ENCODE data around the gene MELK.
A peak's percentile ranks its signal among the peaks of the same experiment; 100 is the strongest.

The MELK gene

GRCh38 chr9:36584620-36585460 lies 12.1 kb downstream of the MELK start:
- DNase-seq: no peak

DNA sequence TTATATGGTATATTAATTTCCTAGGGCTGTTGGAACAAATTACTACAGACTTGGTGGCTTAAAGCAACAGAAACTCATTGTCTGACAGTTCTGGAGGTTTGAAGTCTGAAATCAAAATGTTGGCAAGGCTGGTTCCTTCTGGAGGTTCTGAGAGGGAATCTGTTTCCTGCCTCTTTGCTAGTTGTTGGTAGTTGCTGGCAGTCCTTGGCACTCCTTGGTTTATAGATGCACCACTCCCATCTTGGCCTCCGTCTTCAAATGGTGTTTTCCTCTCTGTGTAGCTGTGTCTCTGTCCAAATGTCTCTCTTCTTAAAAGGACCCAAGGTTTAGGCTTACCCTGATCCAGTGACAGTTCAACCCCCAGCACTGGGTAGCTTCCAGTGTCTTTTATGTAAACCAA lies 17.5 kb downstream of the MELK start:
- no peak for DNase-seq

DNA sequence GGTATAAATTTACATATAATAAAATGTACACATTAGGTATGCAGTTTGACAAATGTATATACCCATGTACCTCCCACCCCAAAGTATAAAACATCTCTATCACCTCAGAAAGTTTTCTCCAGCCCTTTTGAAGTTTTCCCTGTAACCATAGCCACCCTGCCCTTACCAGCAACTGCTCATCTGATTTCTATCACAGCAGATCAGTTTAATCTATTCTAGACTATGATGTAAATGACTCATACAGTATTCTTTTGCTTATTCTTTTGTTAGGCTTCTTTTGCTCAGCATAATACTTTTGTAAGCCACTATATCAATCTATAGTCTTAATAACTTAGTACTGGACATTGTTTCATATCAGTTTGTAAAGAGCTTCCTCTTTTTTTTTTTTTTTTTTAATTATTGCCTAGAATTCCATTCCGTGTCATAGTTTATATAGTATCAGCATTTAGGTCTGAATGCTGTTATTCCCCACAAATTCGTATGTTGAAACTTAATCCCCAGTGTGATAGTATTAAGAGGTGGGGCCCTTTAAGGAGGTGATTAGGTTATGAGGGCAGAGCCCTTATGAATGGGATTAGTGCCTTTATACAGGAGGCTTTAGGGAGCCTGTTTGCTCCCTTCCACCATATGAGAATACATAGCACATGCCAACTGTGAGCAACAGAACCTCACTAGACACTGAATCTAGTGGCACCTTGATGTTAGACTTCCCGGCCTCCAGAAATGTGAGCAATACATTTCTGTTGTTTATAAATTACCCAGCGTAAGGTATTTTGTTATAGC lies 20.3 kb downstream of the MELK start:
- no peak for DNase-seq

- no peak for DNase-seq
Measured at GRCh38 chr9:36594213-36594612, 21.5 kb downstream of the MELK start.

DNA sequence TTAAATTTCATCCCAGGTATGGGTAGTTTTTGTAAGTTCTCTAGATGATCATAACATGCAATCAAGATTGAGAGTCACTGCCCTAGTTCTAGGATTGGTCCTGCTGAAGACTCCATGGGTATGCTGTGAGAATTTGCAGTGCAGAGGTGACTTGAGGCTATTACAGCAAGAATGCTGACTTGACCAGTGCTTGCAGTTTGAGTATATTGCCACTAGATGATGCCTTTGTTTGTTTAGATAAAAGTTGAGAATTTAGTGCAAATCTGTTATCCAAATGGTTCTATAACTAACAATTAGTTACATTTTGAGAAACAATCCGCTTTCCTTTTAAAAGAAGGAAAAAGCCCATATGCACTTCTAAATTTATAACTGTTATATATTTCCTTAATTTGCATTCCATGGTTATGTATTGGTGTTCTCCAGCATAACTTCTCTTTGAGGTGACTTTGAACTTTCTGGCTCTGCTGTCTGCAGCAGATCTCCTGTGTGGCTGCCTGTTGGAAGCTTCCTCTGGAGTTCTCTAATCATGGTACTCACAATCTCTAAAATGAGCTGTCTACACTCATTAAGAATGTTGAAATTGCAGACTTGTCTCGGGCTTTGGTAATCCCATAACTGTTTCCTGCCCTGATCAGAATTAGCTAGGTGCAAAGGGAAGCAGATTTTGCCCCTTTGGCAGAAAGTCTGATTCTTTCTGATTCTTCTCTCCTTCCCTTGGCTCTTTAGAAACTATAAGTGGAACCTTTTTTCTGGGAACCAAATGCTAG lies 24.9 kb downstream of the MELK start:
- DNase-seq: peak; percentile 17 to 34

- DNase-seq: no peak
Measured at GRCh38 chr9:36598273-36598672, 25.6 kb downstream of the MELK start.

- no peak for DNase-seq
Measured at GRCh38 chr9:36603006-36603405, 30.3 kb downstream of the MELK start.

- no peak for DNase-seq
Measured at GRCh38 chr9:36609306-36609705, 36.6 kb downstream of the MELK start.

DNA sequence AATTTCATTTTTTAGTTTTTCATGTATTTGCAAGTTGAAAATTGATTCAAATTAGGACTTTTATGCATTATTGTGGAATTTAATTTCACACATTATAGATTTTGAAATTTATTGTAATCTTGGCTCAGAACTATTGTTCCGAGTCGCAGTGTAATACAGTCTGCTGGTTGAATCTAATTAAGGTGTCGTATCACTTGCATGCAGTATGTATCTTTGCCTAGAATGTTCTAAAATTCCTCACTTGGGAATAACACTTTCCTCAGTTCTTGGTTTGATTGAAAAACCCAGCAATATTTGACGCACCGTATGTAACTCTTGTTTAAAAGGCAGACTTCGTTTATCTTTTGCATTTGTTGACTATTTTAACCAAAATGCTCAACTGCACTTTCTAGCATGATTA lies 49.4 kb downstream of the MELK start:
- no peak for DNase-seq

DNA sequence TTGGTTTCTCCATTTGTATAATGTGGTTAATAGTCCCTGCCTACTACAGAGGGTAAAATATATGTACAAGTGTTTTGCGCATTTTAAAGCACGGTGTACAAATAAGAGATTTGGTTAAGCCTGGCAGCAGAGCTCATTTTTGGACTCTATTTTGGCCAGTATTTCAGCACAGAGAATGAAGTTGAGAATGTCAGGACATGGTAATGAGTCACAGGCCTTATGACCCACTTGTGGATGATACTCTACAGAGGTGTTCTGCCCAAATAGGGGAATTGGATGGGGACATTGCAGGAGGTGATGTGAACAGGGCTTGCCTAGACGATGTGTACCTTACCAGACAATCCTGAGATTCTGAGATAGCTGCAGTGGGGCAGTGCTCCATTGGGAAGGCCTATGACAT lies 50.6 kb downstream of the MELK start:
- DNase-seq: no peak

- no peak for DNase-seq
Measured at GRCh38 chr9:36625006-36625615, 52.4 kb downstream of the MELK start.

GRCh38 chr9:36632892-36633291 lies 60.2 kb downstream of the MELK start:
- peak; percentile 15 to 32 for DNase-seq

- DNase-seq: no peak
Measured at GRCh38 chr9:36637491-36638270, 65.0 kb downstream of the MELK start.

DNA sequence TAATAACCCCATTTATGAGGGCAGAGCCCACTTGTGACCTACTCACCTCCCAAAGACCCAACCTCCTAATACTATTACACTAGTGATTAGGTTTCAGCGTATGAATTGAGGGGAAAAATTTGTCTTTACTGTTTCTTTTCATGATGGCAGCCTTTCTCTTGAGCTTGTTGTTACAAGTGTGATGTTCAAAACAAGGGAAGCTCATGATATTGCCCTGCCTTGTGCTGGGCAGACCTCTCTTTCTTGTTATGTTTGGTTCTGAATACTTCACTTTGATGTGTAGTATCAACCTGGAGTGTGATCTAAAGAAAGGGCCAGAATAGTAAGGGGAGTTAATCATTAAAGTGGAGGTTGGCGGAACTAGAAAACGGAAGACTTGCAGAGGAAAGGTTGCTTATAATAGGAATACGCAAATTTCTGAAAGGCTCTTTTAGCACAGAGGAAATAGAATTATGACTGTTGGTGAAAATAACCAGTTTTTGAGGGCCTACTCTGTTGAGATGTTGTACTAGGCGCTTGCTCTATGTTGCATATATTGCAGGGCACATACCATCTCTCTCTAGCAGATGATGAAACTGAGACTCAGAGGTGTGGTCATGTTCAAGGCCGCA lies 68.2 kb downstream of the MELK start:
- DNase-seq: no peak

- DNase-seq: no peak
Measured at GRCh38 chr9:36642817-36643216, 70.1 kb downstream of the MELK start.

DNA sequence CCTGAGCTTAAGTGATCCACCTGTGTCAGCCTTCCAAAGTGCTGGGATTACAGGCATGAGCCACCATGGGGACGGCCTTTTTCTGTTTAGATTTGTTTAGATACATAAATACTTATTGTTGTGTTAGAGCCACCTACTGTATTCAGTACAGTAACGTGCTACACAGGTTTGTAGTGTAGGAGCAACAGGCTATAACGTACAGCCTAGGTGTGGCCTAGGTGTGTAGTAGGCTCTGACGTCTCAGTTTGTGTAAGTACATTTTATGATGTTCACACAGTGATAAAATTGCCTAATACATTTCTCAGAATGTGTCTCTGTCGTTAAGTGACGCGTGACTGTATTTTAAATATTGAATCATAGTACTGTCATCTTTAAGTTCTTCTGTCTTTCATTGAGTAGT lies 84.1 kb downstream of the MELK start:
- no peak for DNase-seq

- no peak for DNase-seq
Measured at GRCh38 chr9:36659500-36659899, 86.8 kb downstream of the MELK start.

- DNase-seq: no peak
Measured at GRCh38 chr9:36664806-36665205, 92.1 kb downstream of the MELK start.

DNA sequence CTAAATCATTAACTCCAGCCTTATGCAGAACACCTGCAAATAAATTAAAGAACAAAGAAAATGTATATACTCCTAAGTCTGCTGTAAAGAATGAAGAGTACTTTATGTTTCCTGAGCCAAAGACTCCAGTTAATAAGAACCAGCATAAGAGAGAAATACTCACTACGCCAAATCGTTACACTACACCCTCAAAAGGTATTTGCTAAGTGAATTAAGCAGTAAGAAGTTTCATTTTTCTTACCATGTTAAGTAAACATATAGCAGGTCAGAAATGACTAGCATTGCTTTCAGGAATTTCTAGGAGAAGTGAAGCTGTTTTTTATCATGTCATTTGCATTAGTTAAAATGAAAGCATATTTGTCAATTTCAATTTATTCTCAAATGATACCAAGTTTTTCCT lies 92.7 kb downstream of the MELK start:
- DNase-seq: no peak

GRCh38 chr9:36665921-36666431 lies 93.3 kb downstream of the MELK start:
- DNase-seq: peak in 1 of 2 donors; percentile 44

DNA sequence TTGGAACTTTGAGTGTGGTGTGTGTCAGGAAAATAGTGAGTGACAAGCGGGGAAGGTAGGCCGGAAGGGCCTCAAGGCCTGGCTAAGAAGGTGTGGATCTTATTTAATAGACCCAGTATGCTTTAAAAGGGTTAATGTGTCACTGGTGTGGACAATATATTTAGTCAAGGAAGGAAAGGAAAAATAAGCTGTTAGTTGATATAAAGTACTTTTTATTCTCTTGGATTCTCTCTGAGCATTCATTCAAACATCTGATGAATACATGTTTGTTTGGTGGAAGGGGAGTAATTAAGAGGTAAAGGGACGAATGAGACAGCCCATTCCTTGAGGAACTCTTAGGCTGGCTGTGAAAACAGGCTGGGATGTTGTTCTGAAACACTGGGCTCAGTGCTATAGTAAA lies 98.9 kb downstream of the MELK start:
- DNase-seq: no peak
